ENCODE results near the gene GSC2. TPM values are rescaled to one million over a fixed set of nuclear protein-coding genes. Genes with fewer than 3 reads are reported as not detected.

GSC2 gene
- total RNA-seq, 2 experiments from 2014 or later: not detected

DNA sequence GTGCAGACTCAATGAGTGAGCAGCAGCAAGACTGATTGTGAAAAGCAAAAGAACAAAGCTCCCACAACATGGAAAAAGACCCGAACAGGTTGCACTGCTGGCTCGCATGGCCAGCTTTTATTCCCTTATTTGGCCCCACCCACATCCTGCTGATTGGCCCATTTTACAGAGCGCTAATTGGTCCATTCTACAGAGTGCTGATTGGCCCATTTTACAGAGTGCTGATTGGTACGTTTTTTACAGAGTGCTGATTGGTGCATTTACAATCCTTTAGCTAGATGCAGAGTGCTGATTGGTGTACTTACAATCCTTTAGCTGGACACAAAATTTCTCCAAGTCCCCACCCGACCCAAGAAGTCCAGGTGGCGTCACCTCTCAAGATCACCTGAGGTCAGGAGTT is 43.8 kb upstream of the GSC2 start:
- Mint-ChIP-seq H3K4me1 (ENCODE audit: low read depth) (no peaks in the 10 kb centered on the region), H3K27ac (no peak overlapping the region), H3K36me3 (ENCODE audit: low read depth) (no peaks in the 10 kb centered on the region), H3K27me3 (no peaks in the 10 kb centered on the region), H3K4me3 (no peak overlapping the region), H3K9me3 (no peaks in the 10 kb centered on the region)
- Histone ChIP-seq H3K36me3 (ENCODE audit: insufficient read depth, low read length) (no peaks in the 10 kb centered on the region), H3K27me3 (ENCODE audit: control insufficient read depth in 1 of 2, insufficient read depth in 2 of 2, low read length in 2 of 2) (no peaks in the 10 kb centered on the region), H3K27ac (ENCODE audit: low read depth in 1 of 2, low read length in 2 of 2) (no peak overlapping the region), H3K4me3 (ENCODE audit: low read length) (no peak overlapping the region), H3K9me3 (ENCODE audit: control insufficient read depth in 1 of 2, insufficient read depth in 1 of 2, low read length in 2 of 2) (no peaks in the 10 kb centered on the region), H3K4me1 (ENCODE audit: insufficient read depth, low read length) (peaks cover 8% of the 10 kb centered on the region)
- TF ChIP-seq, protein P1, sequence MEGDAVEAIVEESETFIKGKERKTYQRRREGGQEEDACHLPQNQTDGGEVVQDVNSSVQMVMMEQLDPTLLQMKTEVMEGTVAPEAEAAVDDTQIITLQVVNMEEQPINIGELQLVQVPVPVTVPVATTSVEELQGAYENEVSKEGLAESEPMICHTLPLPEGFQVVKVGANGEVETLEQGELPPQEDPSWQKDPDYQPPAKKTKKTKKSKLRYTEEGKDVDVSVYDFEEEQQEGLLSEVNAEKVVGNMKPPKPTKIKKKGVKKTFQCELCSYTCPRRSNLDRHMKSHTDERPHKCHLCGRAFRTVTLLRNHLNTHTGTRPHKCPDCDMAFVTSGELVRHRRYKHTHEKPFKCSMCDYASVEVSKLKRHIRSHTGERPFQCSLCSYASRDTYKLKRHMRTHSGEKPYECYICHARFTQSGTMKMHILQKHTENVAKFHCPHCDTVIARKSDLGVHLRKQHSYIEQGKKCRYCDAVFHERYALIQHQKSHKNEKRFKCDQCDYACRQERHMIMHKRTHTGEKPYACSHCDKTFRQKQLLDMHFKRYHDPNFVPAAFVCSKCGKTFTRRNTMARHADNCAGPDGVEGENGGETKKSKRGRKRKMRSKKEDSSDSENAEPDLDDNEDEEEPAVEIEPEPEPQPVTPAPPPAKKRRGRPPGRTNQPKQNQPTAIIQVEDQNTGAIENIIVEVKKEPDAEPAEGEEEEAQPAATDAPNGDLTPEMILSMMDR (IDR thresholded peaks at IDR 0.05): no peak
- DNase-seq: no peak
- ChIA-PET CTCF (no interaction called here), POLR2A (no interaction called here)
- no peak for ATAC-seq (ENCODE audit: poor library complexity)
- intact Hi-C loops (cut with DNase I, micrococcal nuclease): loop anchor here in 1 of 2 experiments (2.0 kb wide), 1 partner anchor 37 kb away; no protein-coding TSS in a partner anchor

DNA sequence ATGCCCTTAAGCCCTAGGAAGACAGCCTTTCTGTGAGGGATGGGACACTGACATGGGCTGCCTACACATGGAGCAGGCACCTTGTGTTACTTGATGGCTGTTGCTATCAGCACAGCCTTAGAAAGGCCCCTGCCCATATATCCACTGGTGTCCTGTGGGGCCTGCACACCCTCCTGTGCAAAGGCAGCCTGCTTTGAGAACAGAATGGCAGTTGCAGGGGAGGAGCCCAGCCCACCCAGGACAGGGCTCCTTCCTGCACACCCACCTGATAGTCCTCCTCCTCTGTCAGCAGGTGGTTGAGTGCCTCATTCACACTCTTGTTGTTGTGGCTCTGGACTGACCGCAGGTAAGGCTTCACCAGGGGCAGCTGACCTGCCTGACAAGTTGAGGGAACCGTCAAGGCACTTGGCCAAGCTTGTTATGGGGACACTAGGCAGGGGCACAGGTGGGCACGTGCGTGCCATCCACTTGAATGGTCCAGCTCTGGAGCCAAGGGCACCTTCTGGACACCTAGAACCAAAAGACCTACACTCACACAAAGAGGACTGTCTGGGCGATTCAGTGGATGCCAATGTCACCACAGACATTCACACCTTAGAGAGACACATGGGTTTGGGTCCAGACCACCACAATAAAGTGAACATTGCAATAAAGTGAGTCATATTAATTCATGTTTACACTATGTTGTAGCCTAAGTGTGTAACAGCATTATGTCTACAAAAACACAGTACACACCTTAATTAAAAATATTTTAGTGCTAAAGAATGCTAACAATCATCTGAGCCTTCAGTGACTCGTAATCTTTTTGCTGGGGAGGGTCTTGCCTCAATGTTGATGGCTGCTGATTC is 37.8 kb upstream of the GSC2 start:
- Mint-ChIP-seq H3K27ac (no peak overlapping the region), H3K4me1 (ENCODE audit: low read depth) (no peaks in the 10 kb centered on the region), H3K4me3 (no peak overlapping the region), H3K27me3 (no peaks in the 10 kb centered on the region), H3K36me3 (ENCODE audit: low read depth) (no peaks in the 10 kb centered on the region), H3K9me3 (no peaks in the 10 kb centered on the region)
- H3K36me3 ChIP-seq (ENCODE audit: insufficient read depth, low read length): no peaks in the 10 kb centered on the region
- intact Hi-C loops (cut with DNase I, micrococcal nuclease): no loop called here
- H3K4me1 ChIP-seq (ENCODE audit: insufficient read depth, low read length): no peaks in the 10 kb centered on the region
- TF ChIP-seq, protein P1 (IDR thresholded peaks at IDR 0.05): no peak
- no peak overlapping the region for H3K27ac ChIP-seq (ENCODE audit: low read depth in 1 of 2, low read length in 2 of 2)
- no peaks in the 10 kb centered on the region for H3K9me3 ChIP-seq (ENCODE audit: control insufficient read depth in 1 of 2, insufficient read depth in 1 of 2, low read length in 2 of 2)
- H3K27me3 ChIP-seq (ENCODE audit: control insufficient read depth in 1 of 2, insufficient read depth in 2 of 2, low read length in 2 of 2): no peaks in the 10 kb centered on the region
- ChIA-PET POLR2A (no interaction called here), CTCF (no interaction called here)
- H3K4me3 ChIP-seq (ENCODE audit: low read length): no peak overlapping the region
- ATAC-seq (ENCODE audit: poor library complexity) (no peak), DNase-seq (no peak)

DNA sequence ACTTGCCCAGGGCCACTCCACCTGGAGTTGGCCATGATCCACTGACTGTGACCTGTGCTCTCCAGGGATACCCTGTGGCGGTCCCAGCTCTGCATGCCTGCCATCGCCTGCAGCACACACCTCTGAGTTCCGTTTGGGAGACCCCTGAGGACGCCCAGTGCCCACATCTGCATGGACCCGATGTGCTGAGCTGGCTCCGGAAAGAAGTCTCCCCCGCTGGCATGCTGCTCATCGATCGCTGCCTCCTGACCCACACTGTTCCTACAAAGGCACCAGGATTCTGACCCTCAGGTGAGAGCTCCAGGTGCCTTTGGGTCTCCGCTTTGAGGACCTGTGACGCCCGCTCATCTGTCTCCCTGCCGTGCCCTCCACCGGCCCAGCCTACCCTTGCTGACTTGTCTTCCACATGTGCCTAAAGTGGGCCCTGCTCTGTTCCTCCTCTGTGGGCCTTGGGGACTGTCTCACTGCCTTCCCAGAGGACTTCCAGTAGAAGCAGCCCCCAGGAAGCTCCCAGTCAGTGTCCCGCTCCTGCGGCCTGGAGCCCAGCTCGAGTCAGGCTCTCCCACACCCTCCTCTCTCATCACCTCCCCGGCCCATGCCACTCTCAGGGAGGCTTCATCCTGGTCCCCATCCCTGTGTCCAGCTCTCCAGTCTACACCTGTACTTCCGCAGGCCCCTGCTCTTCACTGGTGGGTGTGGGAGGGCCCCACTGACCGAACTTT is 34.3 kb upstream of the GSC2 start:
- no peaks in the 10 kb centered on the region for H3K27me3 ChIP-seq (ENCODE audit: control insufficient read depth in 1 of 2, insufficient read depth in 2 of 2, low read length in 2 of 2)
- no peak overlapping the region for H3K4me3 ChIP-seq (ENCODE audit: low read length)
- Mint-ChIP-seq H3K9me3 (no peaks in the 10 kb centered on the region), H3K27me3 (no peaks in the 10 kb centered on the region), H3K36me3 (ENCODE audit: low read depth) (no peaks in the 10 kb centered on the region), H3K4me1 (ENCODE audit: low read depth) (peaks cover 14% of the 10 kb centered on the region), H3K27ac (no peak overlapping the region), H3K4me3 (no peak overlapping the region)
- no peaks in the 10 kb centered on the region for H3K9me3 ChIP-seq (ENCODE audit: control insufficient read depth in 1 of 2, insufficient read depth in 1 of 2, low read length in 2 of 2)
- peaks cover 20% of the 10 kb centered on the region for H3K4me1 ChIP-seq (ENCODE audit: insufficient read depth, low read length)
- H3K27ac ChIP-seq (ENCODE audit: low read depth in 1 of 2, low read length in 2 of 2): no peak overlapping the region
- DNase-seq (no peak), ATAC-seq (ENCODE audit: poor library complexity) (no peak)
- H3K36me3 ChIP-seq (ENCODE audit: insufficient read depth, low read length): no peaks in the 10 kb centered on the region
- ChIA-PET POLR2A (no interaction called here), CTCF (no interaction called here)
- TF ChIP-seq, protein P1 (IDR thresholded peaks at IDR 0.05): no peak
- intact Hi-C loops (cut with DNase I, micrococcal nuclease): loop anchor here in 1 of 2 experiments (5.0 kb wide), 1 partner anchor 263 kb away; the partner anchor contains the start of gene C22orf39

Measured in CD4-positive, alpha-beta T cell (primary cell).